Trophoblast cell (in vitro differentiated cells and primary cell): ENCODE data around the gene GABRA5.

Experiments
- DNase-seq, 2 donors: peaks; one replicate each; pipeline ENCODE4 v3.0.0-alpha.2; 2016
- H2AFZ ChIP-seq: 2 replicates; pipeline ENCODE4 v1.6.1; 2013; ENCODE audit warnings: low read length, moderate library complexity, mild to moderate bottlenecking; ENCODE audit not compliant: insufficient read depth, poor library complexity
- H2AK5ac ChIP-seq: 2 replicates; pipeline ENCODE4 v1.6.1; 2013; ENCODE audit warnings: mild to moderate bottlenecking, low read length
- H2BK120ac ChIP-seq: 2 replicates; pipeline ENCODE4 v1.6.1; 2013; ENCODE audit warnings: low read length, mild to moderate bottlenecking, moderate library complexity; ENCODE audit not compliant: insufficient read depth, poor library complexity
- H2BK12ac ChIP-seq: 2 replicates; pipeline ENCODE4 v1.6.1; 2013; ENCODE audit warnings: mild to moderate bottlenecking, low read length, moderate library complexity
- H2BK5ac ChIP-seq: 2 replicates; pipeline ENCODE4 v1.6.1; 2013; ENCODE audit warnings: low read length, low read depth, moderate library complexity, mild to moderate bottlenecking; ENCODE audit not compliant: poor library complexity
- H3K14ac ChIP-seq: 2 replicates; pipeline ENCODE4 v1.6.1; 2013; ENCODE audit warnings: mild to moderate bottlenecking, low read length
- H3K18ac ChIP-seq: 2 replicates; pipeline ENCODE4 v1.6.1; 2013; ENCODE audit warnings: mild to moderate bottlenecking, low read length
- H3K23ac ChIP-seq: 2 replicates; pipeline ENCODE4 v1.6.1; 2013; ENCODE audit warnings: low read length
- H3K27ac ChIP-seq: 2 replicates; pipeline ENCODE4 v1.5.1; 2013; ENCODE audit warnings: low read depth, mild to moderate bottlenecking, inconsistent platforms, low read length, moderate library complexity
- H3K27me3 ChIP-seq: 2 replicates; pipeline ENCODE4 v1.6.1; 2013; ENCODE audit warnings: inconsistent platforms, mild to moderate bottlenecking, low read length, moderate library complexity; ENCODE audit not compliant: insufficient read depth
- H3K36me3 ChIP-seq, 2 experiments: 1 replicate in 1 of 2; 2 replicates in 1 of 2; pipeline ENCODE4 v1.6.1; 2013; ENCODE audit warnings: low read length in 2 of 2, mild to moderate bottlenecking in 2 of 2, moderate library complexity in 1 of 2; ENCODE audit not compliant: insufficient read depth in 2 of 2, control insufficient read depth in 1 of 2
- H3K4ac ChIP-seq: 2 replicates; pipeline ENCODE4 v1.6.1; 2013; ENCODE audit warnings: low read depth, mild to moderate bottlenecking, low read length, moderate library complexity
- H3K4me1 ChIP-seq, 2 experiments: 1 replicate in 1 of 2; 2 replicates in 1 of 2; pipeline ENCODE4 v1.6.1; 2013; ENCODE audit warnings: low read length in 2 of 2, mild to moderate bottlenecking in 2 of 2, moderate library complexity in 1 of 2; ENCODE audit not compliant: insufficient read depth in 2 of 2, control insufficient read depth in 1 of 2
- H3K4me2 ChIP-seq: 2 replicates; pipeline ENCODE4 v1.6.1; 2013; ENCODE audit warnings: inconsistent platforms, mild to moderate bottlenecking, low read length, moderate library complexity
- H3K4me3 ChIP-seq: 2 replicates; pipeline ENCODE4 v1.5.1; 2013; ENCODE audit warnings: mild to moderate bottlenecking, low read depth, low read length, inconsistent platforms
- H3K79me1 ChIP-seq: one replicate; pipeline ENCODE4 v1.6.1; 2013; ENCODE audit warnings: low read length
- H3K79me2 ChIP-seq: 2 replicates; pipeline ENCODE4 v1.6.1; 2013; ENCODE audit warnings: low read length, mild to moderate bottlenecking; ENCODE audit not compliant: control insufficient read depth, insufficient read depth, poor library complexity
- H3K9ac ChIP-seq: 2 replicates; pipeline ENCODE4 v1.6.1; 2013; ENCODE audit warnings: mild to moderate bottlenecking, low read length
- H3K9me3 ChIP-seq: 2 replicates; pipeline ENCODE4 v1.6.1; 2013; ENCODE audit warnings: low read depth, mild to moderate bottlenecking, control low read depth, inconsistent platforms, low read length; ENCODE audit not compliant: insufficient read depth
- H4K12ac ChIP-seq: 2 replicates; pipeline ENCODE4 v1.6.1; 2013; ENCODE audit warnings: low read depth, mild to moderate bottlenecking, low read length, moderate library complexity
- H4K8ac ChIP-seq: 2 replicates; pipeline ENCODE4 v1.6.1; 2013; ENCODE audit warnings: low read depth, mild to moderate bottlenecking, low read length, moderate library complexity
- H4K91ac ChIP-seq: one replicate; pipeline ENCODE4 v1.6.1; 2013; ENCODE audit warnings: low read depth, mild to moderate bottlenecking, low read length, moderate library complexity
- WGBS: extraction: QIAGEN DNeasy Blood & Tissue Kit; methylation state at CpG from one replicate; pipeline ENCODE4 v1.1.7; 2013; ENCODE audit warnings: missing lambda C conversion rate; ENCODE audit not compliant: insufficient read length, insufficient coverage; ENCODE audit errors: extremely low coverage; 5-methylcytosine and 5-hydroxymethylcytosine counted together

GABRA5 gene

DNA sequence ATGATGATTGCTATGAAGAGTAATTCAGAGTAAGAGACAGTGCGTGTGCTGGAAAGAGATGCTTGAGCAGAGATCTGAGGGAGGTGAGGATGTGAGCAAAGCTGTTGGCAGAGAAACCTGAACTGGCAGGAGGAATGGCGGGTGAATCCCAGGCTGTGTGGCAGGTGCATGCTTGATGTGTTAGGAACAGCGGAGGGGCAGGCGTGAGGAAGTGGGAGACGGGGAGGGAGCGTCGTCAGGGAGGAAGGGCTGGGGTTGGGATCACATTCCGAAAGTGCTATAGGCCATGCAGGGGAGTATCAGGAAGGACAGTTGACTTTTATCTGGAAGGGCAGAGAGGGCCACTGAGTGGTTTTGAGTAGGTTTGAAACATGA is 8.6 kb downstream of the GABRA5 start:
- Histone ChIP-seq H3K27ac (no peak overlapping the region), H3K9me3 (no peaks in the 10 kb centered on the region), H3K4me3 (no peak overlapping the region), H3K36me3 (no peaks in the 10 kb centered on the region), H3K4me2 (no peak overlapping the region), H2BK120ac (no peak overlapping the region), H4K91ac (no peak overlapping the region), H3K4ac (no peak overlapping the region), H3K79me1 (no peaks in the 10 kb centered on the region), H3K4me1 (peaks cover 6 to 7% of the 10 kb centered on the region in 2 experiments), H3K9ac (no peak overlapping the region), H3K23ac (no peak overlapping the region), H2AFZ (no peak overlapping the region), H3K14ac (no peak overlapping the region), H2AK5ac (no peak overlapping the region), H4K12ac (no peak overlapping the region), H3K79me2 (no peaks in the 10 kb centered on the region), H3K18ac (no peak overlapping the region), H4K8ac (no peak overlapping the region), H2BK12ac (no peak overlapping the region), H3K27me3 (no peaks in the 10 kb centered on the region), H2BK5ac (no peak overlapping the region)
- no peak for DNase-seq
- no CpG with 5 or more reads among the region's 8 CpGs for WGBS

DNA sequence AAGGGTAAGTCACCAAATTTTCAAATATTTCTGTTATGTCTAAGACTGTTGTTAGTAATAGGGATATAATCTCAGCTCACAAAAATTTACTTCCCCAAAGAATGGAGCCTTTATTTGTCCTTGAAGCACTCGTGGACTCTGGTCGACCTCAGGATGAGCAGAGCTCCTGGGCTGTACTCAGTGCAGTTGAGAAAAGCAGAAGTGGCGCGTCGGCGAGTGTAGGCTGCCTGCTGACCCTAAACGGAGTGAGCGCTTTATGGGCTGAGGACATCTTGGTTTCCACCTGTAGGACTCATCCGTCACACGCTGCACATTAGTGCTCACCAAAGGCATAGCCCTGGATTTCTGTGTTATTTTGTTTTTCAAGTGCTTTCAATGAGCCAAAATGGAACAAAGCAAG is 11.0 kb downstream of the GABRA5 start:
- Histone ChIP-seq H3K4ac (no peak overlapping the region), H3K79me2 (no peaks in the 10 kb centered on the region), H2BK120ac (no peak overlapping the region), H3K79me1 (no peaks in the 10 kb centered on the region), H4K12ac (no peak overlapping the region), H2AFZ (no peak overlapping the region), H3K27ac (no peak overlapping the region), H3K4me2 (no peak overlapping the region), H3K9me3 (no peaks in the 10 kb centered on the region), H2BK12ac (no peak overlapping the region), H3K4me3 (no peak overlapping the region), H2AK5ac (no peak overlapping the region), H3K4me1 (peaks cover 6 to 7% of the 10 kb centered on the region in 2 experiments), H4K8ac (no peak overlapping the region), H3K27me3 (no peaks in the 10 kb centered on the region), H3K18ac (no peak overlapping the region), H4K91ac (no peak overlapping the region), H3K36me3 (no peaks in the 10 kb centered on the region), H3K14ac (no peak overlapping the region), H2BK5ac (no peak overlapping the region), H3K9ac (no peak overlapping the region), H3K23ac (no peak overlapping the region)
- WGBS: no CpG with 5 or more reads among the region's 10 CpGs
- no peak for DNase-seq

DNA sequence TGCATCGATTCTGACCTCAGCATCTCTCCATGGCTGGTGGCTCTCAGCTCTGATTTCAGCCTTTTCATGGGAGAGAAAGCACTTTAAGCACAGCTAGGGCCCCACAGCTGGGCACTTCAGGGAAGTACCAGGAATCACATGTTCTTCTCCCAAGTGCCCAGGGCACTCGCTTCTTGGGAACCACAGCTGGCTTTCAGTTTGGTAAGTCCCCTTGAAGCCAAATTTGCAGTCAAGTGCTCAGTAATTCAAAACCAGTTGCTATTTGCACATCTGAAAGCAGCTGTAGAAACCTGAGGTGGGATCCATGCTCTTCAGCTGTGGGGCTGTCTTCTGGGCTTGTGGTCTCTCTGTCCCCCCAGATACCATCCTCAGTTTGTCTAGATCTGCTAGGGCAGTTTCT is 12.8 kb downstream of the GABRA5 start:
- H3K27me3 ChIP-seq: no peaks in the 10 kb centered on the region
- no peak overlapping the region for H3K18ac ChIP-seq
- H4K12ac ChIP-seq: no peak overlapping the region
- no peak overlapping the region for H2BK12ac ChIP-seq
- no peak overlapping the region for H4K91ac ChIP-seq
- no peaks in the 10 kb centered on the region for H3K36me3 ChIP-seq
- no peak overlapping the region for H2AFZ ChIP-seq
- no peak overlapping the region for H3K4me2 ChIP-seq
- H3K27ac ChIP-seq: no peak overlapping the region
- H3K4me1 ChIP-seq: peaks cover 4 to 7% of the 10 kb centered on the region in 2 experiments
- H3K4me3 ChIP-seq: no peak overlapping the region
- H2BK120ac ChIP-seq: no peak overlapping the region
- H3K14ac ChIP-seq: no peak overlapping the region
- H3K23ac ChIP-seq: no peak overlapping the region
- no peak overlapping the region for H3K4ac ChIP-seq
- no peak overlapping the region for H4K8ac ChIP-seq
- no peaks in the 10 kb centered on the region for H3K79me2 ChIP-seq
- no CpG with 5 or more reads among the region's 2 CpGs for WGBS
- no peak overlapping the region for H3K9ac ChIP-seq
- H3K79me1 ChIP-seq: no peaks in the 10 kb centered on the region
- no peaks in the 10 kb centered on the region for H3K9me3 ChIP-seq
- no peak overlapping the region for H2BK5ac ChIP-seq
- H2AK5ac ChIP-seq: no peak overlapping the region
- no peak for DNase-seq

DNA sequence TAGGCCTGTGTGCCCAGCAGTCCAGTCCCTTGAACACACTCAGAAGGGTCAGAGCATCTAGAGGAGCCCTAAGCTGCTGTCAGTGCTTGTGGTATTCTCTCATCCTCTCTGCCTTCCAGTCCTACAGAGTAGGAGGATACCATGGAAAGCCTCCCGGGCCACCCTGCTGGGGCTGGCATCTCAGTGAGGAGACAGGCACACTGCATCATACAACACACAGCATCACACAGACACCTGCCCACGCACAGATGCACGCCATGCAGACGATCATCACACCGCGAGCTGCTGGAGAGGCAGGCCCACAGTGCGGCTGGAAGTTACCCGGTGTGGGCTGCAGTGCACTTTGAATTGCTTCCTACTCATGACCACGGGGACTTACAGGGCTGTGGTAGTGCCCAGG is 15.2 kb downstream of the GABRA5 start:
- H2BK5ac ChIP-seq: no peak overlapping the region
- WGBS: no CpG with 5 or more reads among the region's 9 CpGs
- no peaks in the 10 kb centered on the region for H3K79me1 ChIP-seq

More for the DNA sequence above, 15.2 kb downstream of the GABRA5 start:
- Histone ChIP-seq H4K91ac (no peak overlapping the region), H2BK120ac (no peak overlapping the region), H2AK5ac (no peak overlapping the region), H3K14ac (no peak overlapping the region), H3K18ac (no peak overlapping the region), H3K27me3 (no peaks in the 10 kb centered on the region), H2AFZ (no peak overlapping the region), H3K27ac (no peak overlapping the region), H3K9ac (no peak overlapping the region), H4K8ac (no peak overlapping the region), H3K23ac (no peak overlapping the region), H4K12ac (no peak overlapping the region), H3K9me3 (peaks cover 2% of the 10 kb centered on the region), H3K4me2 (no peak overlapping the region), H3K36me3 (no peaks in the 10 kb centered on the region), H2BK12ac (no peak overlapping the region), H3K4me3 (no peak overlapping the region), H3K79me2 (no peaks in the 10 kb centered on the region), H3K4ac (no peak overlapping the region), H3K4me1 (no peaks in the 10 kb centered on the region)
- DNase-seq: no peak
